HEK293 (cell line): Measurements from ENCODE around the gene FEV.

ENCODE experiments used
- GLI2 ChIP-seq: fragments of 450-650 bp; formaldehyde crosslinking; IDR thresholded peaks from 2 replicates; pipeline ENCODE4; 2017; ENCODE audit warnings: missing biosample characterization, missing genetic modification characterization, low read depth, borderline replicate concordance
- ZBTB1 ChIP-seq: fragments of 450-650 bp; formaldehyde crosslinking; IDR thresholded peaks from 2 replicates; pipeline ENCODE4 v1.5.1; 2016; ENCODE audit warnings: missing biosample characterization, missing genetic modification characterization
- ZNF169 ChIP-seq: fragments of 450-650 bp; formaldehyde crosslinking; IDR thresholded peaks from 2 replicates; pipeline ENCODE4 v1.5.1; 2016; ENCODE audit warnings: missing biosample characterization, missing genetic modification characterization
- ZNF274 ChIP-seq, 2 experiments: fragments of 200-500 bp in 1 of 2; fragments of 450-650 bp in 1 of 2; sonication (Bioruptor generic) in 1 of 2; formaldehyde crosslinking in 1 of 2; IDR thresholded peaks; 2 replicates each; pipeline versions ENCODE4 v1.5.1 to v1.6.1; 2014 to 2016; ENCODE audit warnings: borderline replicate concordance in 1 of 2, inconsistent platforms in 1 of 2, low read length in 1 of 2, missing biosample characterization in 1 of 2, missing genetic modification characterization in 1 of 2
- ZNF48 ChIP-seq: fragments of 450-650 bp; formaldehyde crosslinking; IDR thresholded peaks from 2 replicates; pipeline ENCODE4 v1.5.1; 2016; ENCODE audit warnings: missing biosample characterization, missing genetic modification characterization
- ZNF596 ChIP-seq: fragments of 450-650 bp; IDR thresholded peaks from 2 replicates; pipeline ENCODE4 v1.5.0; 2018; ENCODE audit warnings: missing biosample characterization, mild to moderate bottlenecking, missing genetic modification characterization, moderate library complexity
- ZNF629 ChIP-seq: fragments of 450-650 bp; formaldehyde crosslinking; IDR thresholded peaks from 2 replicates; pipeline ENCODE4 v1.5.1; 2017; ENCODE audit warnings: missing biosample characterization, missing genetic modification characterization
- ZNF639 ChIP-seq: fragments of 450-650 bp; formaldehyde crosslinking; IDR thresholded peaks from 2 replicates; pipeline ENCODE4 v1.5.1; 2016; ENCODE audit warnings: missing biosample characterization, missing genetic modification characterization
- ZNF645 ChIP-seq: fragments of 450-650 bp; formaldehyde crosslinking; IDR thresholded peaks from 2 replicates; pipeline ENCODE4; 2016; ENCODE audit warnings: missing biosample characterization, missing genetic modification characterization
- ZNF654 ChIP-seq: fragments of 450-650 bp; formaldehyde crosslinking; IDR thresholded peaks from 2 replicates; pipeline ENCODE4 v1.5.1; 2016; ENCODE audit warnings: low read depth, missing biosample characterization, missing genetic modification characterization
- TF ChIP-seq, protein P1 (sequence below): fragments of 450-650 bp; formaldehyde crosslinking; IDR thresholded peaks from 2 replicates; pipeline ENCODE4 v1.5.1; 2016; ENCODE audit warnings: missing biosample characterization, missing genetic modification characterization
- TF ChIP-seq, protein P2 (sequence below): sonication (generic); formaldehyde crosslinking; IDR thresholded peaks from 2 replicates; pipeline ENCODE4 v1.8.1; 2022; ENCODE audit warnings: mild to moderate bottlenecking, moderate library complexity, missing genetic modification reagents
- TF ChIP-seq, protein P3 (sequence below): fragments of 450-650 bp; formaldehyde crosslinking; IDR thresholded peaks from 2 replicates; pipeline ENCODE4 v1.5.1; 2016; ENCODE audit warnings: missing biosample characterization, missing genetic modification characterization

DNA sequence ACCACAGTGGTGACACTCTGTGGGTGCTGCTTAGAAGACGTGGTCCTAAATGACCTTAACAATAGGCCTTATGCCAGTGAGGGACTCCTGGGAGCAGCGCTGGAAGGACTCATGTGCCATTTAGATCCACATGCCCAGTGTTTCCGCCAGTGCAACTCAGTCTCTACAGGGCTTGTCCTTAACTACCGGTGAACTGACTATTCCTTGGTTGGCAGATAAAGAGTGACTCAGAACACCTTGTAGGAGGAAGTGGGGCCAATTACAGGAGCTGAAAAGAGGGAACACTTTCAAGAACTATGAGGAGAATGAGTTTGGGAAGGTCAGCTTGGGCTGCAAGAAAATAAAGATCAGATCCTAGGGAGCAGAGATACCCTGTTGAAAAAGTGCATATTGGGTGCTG lies 27.3 kb downstream of the FEV start:
- TF ChIP-seq ZNF654 (tag by site-specific recombination) (no peak), ZNF629 (tag by site-specific recombination) (no peak), ZNF639 (tag by site-specific recombination) (no peak), ZNF596 (tag by site-specific recombination) (no peak), ZNF48 (tag by site-specific recombination) (no peak), ZNF645 (tag by site-specific recombination) (no peak), ZBTB1 (tag by site-specific recombination) (no peak), ZNF169 (tag by site-specific recombination) (no peak), ZNF274 (IDR thresholded peaks at IDR 0.05; ENCODE audit: low read length) (no peak), ZNF274 (tag by site-specific recombination; IDR thresholded peaks at IDR 0.05; ENCODE audit: borderline replicate concordance) (no peak), GLI2 (tag by site-specific recombination) (no peak)
- TF ChIP-seq, protein P1, sequence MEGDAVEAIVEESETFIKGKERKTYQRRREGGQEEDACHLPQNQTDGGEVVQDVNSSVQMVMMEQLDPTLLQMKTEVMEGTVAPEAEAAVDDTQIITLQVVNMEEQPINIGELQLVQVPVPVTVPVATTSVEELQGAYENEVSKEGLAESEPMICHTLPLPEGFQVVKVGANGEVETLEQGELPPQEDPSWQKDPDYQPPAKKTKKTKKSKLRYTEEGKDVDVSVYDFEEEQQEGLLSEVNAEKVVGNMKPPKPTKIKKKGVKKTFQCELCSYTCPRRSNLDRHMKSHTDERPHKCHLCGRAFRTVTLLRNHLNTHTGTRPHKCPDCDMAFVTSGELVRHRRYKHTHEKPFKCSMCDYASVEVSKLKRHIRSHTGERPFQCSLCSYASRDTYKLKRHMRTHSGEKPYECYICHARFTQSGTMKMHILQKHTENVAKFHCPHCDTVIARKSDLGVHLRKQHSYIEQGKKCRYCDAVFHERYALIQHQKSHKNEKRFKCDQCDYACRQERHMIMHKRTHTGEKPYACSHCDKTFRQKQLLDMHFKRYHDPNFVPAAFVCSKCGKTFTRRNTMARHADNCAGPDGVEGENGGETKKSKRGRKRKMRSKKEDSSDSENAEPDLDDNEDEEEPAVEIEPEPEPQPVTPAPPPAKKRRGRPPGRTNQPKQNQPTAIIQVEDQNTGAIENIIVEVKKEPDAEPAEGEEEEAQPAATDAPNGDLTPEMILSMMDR (tag by site-specific recombination): no peak
- TF ChIP-seq, protein P2, sequence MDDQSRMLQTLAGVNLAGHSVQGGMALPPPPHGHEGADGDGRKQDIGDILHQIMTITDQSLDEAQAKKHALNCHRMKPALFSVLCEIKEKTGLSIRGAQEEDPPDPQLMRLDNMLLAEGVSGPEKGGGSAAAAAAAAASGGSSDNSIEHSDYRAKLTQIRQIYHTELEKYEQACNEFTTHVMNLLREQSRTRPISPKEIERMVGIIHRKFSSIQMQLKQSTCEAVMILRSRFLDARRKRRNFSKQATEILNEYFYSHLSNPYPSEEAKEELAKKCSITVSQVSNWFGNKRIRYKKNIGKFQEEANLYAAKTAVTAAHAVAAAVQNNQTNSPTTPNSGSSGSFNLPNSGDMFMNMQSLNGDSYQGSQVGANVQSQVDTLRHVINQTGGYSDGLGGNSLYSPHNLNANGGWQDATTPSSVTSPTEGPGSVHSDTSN (CRISPR knock-in tag): no peak
- TF ChIP-seq, protein P3, sequence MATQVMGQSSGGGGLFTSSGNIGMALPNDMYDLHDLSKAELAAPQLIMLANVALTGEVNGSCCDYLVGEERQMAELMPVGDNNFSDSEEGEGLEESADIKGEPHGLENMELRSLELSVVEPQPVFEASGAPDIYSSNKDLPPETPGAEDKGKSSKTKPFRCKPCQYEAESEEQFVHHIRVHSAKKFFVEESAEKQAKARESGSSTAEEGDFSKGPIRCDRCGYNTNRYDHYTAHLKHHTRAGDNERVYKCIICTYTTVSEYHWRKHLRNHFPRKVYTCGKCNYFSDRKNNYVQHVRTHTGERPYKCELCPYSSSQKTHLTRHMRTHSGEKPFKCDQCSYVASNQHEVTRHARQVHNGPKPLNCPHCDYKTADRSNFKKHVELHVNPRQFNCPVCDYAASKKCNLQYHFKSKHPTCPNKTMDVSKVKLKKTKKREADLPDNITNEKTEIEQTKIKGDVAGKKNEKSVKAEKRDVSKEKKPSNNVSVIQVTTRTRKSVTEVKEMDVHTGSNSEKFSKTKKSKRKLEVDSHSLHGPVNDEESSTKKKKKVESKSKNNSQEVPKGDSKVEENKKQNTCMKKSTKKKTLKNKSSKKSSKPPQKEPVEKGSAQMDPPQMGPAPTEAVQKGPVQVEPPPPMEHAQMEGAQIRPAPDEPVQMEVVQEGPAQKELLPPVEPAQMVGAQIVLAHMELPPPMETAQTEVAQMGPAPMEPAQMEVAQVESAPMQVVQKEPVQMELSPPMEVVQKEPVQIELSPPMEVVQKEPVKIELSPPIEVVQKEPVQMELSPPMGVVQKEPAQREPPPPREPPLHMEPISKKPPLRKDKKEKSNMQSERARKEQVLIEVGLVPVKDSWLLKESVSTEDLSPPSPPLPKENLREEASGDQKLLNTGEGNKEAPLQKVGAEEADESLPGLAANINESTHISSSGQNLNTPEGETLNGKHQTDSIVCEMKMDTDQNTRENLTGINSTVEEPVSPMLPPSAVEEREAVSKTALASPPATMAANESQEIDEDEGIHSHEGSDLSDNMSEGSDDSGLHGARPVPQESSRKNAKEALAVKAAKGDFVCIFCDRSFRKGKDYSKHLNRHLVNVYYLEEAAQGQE: no peak
